Esophagus muscularis mucosa (tissue), 4 donors: ENCODE measurements around the gene PISD.
"Not testable (repeated sequence)": the region's sequence is repeated elsewhere in the genome, so short reads cannot be mapped to it uniquely, and the experiment has no call there.

ENCODE experiments used
- CTCF ChIP-seq, 3 experiments: fragments of 200-600 bp in 2 of 3; fragments of 450-650 bp in 1 of 3; sonication (generic) in 2 of 3; IDR thresholded peaks; one replicate each; pipeline ENCODE4 v1.5.1; 2017 to 2019; ENCODE audit warnings: antibody characterized with exemption in 3 of 3, mild to moderate bottlenecking in 2 of 3, moderate library complexity in 1 of 3
- EP300 ChIP-seq: sonication (generic); formaldehyde crosslinking; IDR thresholded peaks from one replicate; pipeline ENCODE4 v1.6.1; 2017; ENCODE audit warnings: antibody characterized with exemption
- POLR2A ChIP-seq: fragments of 450-650 bp; IDR thresholded peaks from one replicate; pipeline ENCODE4 v1.6.1; 2017; ENCODE audit warnings: antibody characterized with exemption, moderate library complexity, mild to moderate bottlenecking, low read depth
- POLR2AphosphoS5 ChIP-seq, 2 donors: sonication (generic); formaldehyde crosslinking; IDR thresholded peaks; one replicate each; pipeline ENCODE4 v1.6.1; 2017; ENCODE audit warnings: antibody characterized with exemption in 2 of 2

GRCh38 chr22:31590161-31590560, 71.9 kb downstream of the PISD start:
- not testable (repeated sequence) for TF ChIP-seq POLR2AphosphoS5 (IDR thresholded peaks at IDR 0.05); CTCF (IDR thresholded peaks at IDR 0.05); POLR2A; EP300
